MCF 10A (cell line): Measurements from ENCODE around the gene IGFLR1. TPM values are rescaled to one million over a fixed set of nuclear protein-coding genes. Genes with fewer than 3 reads are reported as not detected.

Experiments used
- BruUV-seq: library from RNA; stranded (reverse); fragments of 400-500 nt; replicated peaks from 2 replicates; lab custom pipeline; 2021; lab: Mats Ljungman, UMichigan
- CTCF ChIA-PET: fragments of 300-600 bp; sonication (Branson Sonifier 250); formaldehyde crosslinking; extraction: SDS; loops from one replicate; lab custom pipeline; 2021; ENCODE audit warnings: antibody characterized with exemption, inconsistent platforms; lab: Yijun Ruan, JAX
- POLR2A ChIA-PET: fragments of 300-600, 350-650 bp; sonication (Branson Sonifier 250); formaldehyde crosslinking; extraction: SDS; loops from one replicate; lab custom pipeline; 2020; ENCODE audit warnings: antibody characterized with exemption, inconsistent platforms; lab: Yijun Ruan, JAX
- DNase-seq: peaks from one replicate; pipeline ENCODE4 v3.0.0-alpha.2; 2018; ENCODE audit not compliant: unreplicated experiment
- H3K27ac Mint-ChIP-seq: one replicate; pipeline ENCODE4 v1.8.0; 2022; ENCODE audit warnings: mild to moderate bottlenecking, low read depth, mixed read lengths; ENCODE audit not compliant: unreplicated experiment
- H3K27me3 Mint-ChIP-seq: one replicate; pipeline ENCODE4 v1.8.0; 2022; ENCODE audit warnings: mixed read lengths; ENCODE audit not compliant: insufficient read depth, unreplicated experiment
- H3K36me3 Mint-ChIP-seq: one replicate; pipeline ENCODE4 v1.8.0; 2022; ENCODE audit warnings: mild to moderate bottlenecking, moderate library complexity, mixed read lengths; ENCODE audit not compliant: insufficient read depth, unreplicated experiment
- H3K4me1 Mint-ChIP-seq: one replicate; pipeline ENCODE4 v1.8.0; 2022; ENCODE audit warnings: mixed read lengths; ENCODE audit not compliant: insufficient read depth, unreplicated experiment
- H3K4me3 Mint-ChIP-seq: one replicate; pipeline ENCODE4 v1.8.0; 2022; ENCODE audit warnings: mild to moderate bottlenecking, moderate library complexity, mixed read lengths; ENCODE audit not compliant: unreplicated experiment
- H3K9me3 Mint-ChIP-seq: one replicate; pipeline ENCODE4 v1.8.0; 2022; ENCODE audit warnings: mixed read lengths; ENCODE audit not compliant: unreplicated experiment
- intact Hi-C: fragments of 100-400 bp; cut with micrococcal nuclease; formaldehyde crosslinking; loops from 2 replicates; pipeline ENCODE4 v1.14.1; 2022
- total RNA-seq: library from RNA; stranded (reverse); gene quantifications from 2 replicates; pipeline ENCODE4 v1.2.3, GENCODE V29; 2022
- TF ChIP-seq, protein P1 (sequence below): fragments of 200-600 bp; IDR thresholded peaks from one replicate; pipeline ENCODE4 v1.8.0; 2022; ENCODE audit warnings: antibody characterized with exemption, mild to moderate bottlenecking; ENCODE audit not compliant: unreplicated experiment

IGFLR1 gene
- total RNA-seq, 1 experiment from 2014 or later, result 4.2 TPM

DNA sequence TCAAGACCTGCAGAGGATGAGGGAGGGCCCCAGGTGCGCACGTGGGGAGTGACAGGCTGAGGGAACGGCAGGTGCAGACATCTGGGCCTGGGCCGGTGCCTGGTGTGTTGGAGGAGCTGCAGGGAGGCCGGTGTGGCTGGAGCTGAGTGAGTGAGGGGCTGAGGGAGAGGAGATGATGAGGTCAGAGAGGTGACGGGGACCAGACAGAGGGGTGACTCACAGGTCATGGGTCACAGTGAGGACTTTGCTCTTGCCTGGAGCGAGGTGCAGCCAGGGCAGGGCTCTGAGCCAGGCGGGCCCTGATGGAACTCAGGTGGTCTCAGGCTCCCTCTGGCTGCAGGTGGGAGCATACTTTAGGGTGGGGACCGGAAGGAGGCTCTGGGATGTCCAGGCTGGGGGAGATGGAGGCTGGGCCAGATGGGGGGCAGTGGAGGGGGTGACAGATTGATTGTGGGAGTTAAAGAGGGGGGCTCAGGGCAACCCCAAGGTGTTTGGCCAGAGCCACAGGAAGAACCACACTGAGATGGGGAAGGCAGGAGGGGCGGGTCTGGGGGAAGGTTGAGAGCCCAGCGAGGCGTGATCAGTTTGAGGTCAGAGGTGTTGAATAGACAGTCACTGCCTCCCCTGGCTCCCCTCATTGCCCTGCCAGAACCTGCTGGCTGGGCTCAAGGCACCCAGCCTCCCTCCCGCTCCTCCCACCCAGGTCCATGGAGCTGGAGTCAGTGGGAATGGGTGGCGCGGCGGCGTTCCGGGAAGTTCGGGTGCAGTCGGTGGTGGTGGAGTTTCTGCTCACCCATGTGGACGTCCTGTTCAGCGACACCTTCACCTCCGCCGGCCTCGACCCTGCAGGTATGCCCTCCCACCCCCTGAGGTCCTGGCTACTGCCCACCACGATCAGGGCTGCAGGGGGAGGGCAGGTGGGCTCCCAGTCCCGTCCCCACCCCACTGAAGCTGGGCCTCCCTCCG lies 41.5 kb upstream of the IGFLR1 start:
- TF ChIP-seq, protein P1, sequence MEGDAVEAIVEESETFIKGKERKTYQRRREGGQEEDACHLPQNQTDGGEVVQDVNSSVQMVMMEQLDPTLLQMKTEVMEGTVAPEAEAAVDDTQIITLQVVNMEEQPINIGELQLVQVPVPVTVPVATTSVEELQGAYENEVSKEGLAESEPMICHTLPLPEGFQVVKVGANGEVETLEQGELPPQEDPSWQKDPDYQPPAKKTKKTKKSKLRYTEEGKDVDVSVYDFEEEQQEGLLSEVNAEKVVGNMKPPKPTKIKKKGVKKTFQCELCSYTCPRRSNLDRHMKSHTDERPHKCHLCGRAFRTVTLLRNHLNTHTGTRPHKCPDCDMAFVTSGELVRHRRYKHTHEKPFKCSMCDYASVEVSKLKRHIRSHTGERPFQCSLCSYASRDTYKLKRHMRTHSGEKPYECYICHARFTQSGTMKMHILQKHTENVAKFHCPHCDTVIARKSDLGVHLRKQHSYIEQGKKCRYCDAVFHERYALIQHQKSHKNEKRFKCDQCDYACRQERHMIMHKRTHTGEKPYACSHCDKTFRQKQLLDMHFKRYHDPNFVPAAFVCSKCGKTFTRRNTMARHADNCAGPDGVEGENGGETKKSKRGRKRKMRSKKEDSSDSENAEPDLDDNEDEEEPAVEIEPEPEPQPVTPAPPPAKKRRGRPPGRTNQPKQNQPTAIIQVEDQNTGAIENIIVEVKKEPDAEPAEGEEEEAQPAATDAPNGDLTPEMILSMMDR, result no peak
- CTCF ChIA-PET, result no interaction called here
- no peak overlapping the region for H3K4me3 Mint-ChIP-seq
- POLR2A ChIA-PET, result no interaction called here
- H3K9me3 Mint-ChIP-seq, result no peaks in the 10 kb centered on the region
- no peaks in the 10 kb centered on the region for H3K27me3 Mint-ChIP-seq
- H3K36me3 Mint-ChIP-seq, result no peaks in the 10 kb centered on the region
- H3K27ac Mint-ChIP-seq, result no peak overlapping the region
- no peak for DNase-seq
- BruUV-seq, result no TSS peak
- H3K4me1 Mint-ChIP-seq, result no peaks in the 10 kb centered on the region
- intact Hi-C loops, result no loop called here

DNA sequence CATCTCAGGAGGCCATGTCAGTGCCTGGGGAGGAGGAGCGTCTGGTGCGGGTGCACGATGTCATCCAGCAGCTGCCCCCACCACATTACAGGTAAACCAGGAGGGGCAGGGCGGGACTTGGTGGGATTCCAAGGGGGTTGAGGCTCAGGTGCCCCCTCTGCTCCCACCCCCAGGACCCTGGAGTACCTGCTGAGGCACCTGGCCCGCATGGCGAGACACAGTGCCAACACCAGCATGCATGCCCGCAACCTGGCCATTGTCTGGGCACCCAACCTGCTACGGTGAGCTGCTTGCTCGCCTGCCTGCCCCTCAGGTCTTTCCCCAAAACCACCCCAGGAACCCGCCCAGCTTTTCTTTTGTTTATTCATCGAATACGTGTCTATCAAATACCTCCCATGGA lies 40.3 kb upstream of the IGFLR1 start:
- Mint-ChIP-seq H3K27me3 (no peaks in the 10 kb centered on the region), H3K4me1 (no peaks in the 10 kb centered on the region), H3K4me3 (no peak overlapping the region), H3K27ac (no peak overlapping the region), H3K36me3 (no peaks in the 10 kb centered on the region), H3K9me3 (no peaks in the 10 kb centered on the region)
- ChIA-PET POLR2A (interaction anchor here (0.6 kb wide), 1 partner anchor 89 kb away, joined by 3 read pairs; no protein-coding TSS in a partner anchor), CTCF (interaction anchor here (0.6 kb wide), 1 partner anchor 31 kb away, joined by 3 read pairs; no protein-coding TSS in a partner anchor)
- no TSS peak for BruUV-seq
- intact Hi-C loops, result no loop called here
- DNase-seq, result no peak
- TF ChIP-seq, protein P1, result no peak

DNA sequence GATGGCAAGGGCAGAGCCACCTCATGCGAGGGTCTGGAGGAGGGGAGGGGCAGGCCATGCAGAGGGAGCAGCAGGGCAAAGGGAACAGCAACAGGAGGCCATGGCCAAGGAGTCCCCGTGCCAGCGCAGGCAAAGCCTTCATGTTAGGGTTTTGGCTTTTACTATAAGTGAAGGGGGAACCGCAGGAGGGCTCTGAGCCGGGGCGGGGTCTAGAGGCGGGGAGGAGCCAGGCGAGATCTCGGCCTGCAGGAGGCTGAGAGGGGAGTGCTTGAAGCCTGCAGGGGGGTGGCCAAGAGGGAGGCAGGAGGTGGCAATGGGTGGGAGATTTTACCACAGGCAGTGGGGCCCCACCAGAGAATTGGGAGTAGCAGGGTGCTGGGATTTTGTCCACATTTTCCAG lies 39.4 kb upstream of the IGFLR1 start:
- ChIA-PET POLR2A (no interaction called here), CTCF (no interaction called here)
- Mint-ChIP-seq H3K9me3 (no peaks in the 10 kb centered on the region), H3K36me3 (no peaks in the 10 kb centered on the region), H3K27me3 (no peaks in the 10 kb centered on the region), H3K4me3 (no peak overlapping the region), H3K4me1 (peaks cover 2% of the 10 kb centered on the region), H3K27ac (no peak overlapping the region)
- TF ChIP-seq, protein P1, result no peak
- DNase-seq, result no peak
- no TSS peak for BruUV-seq
- intact Hi-C loops, result no loop called here

DNA sequence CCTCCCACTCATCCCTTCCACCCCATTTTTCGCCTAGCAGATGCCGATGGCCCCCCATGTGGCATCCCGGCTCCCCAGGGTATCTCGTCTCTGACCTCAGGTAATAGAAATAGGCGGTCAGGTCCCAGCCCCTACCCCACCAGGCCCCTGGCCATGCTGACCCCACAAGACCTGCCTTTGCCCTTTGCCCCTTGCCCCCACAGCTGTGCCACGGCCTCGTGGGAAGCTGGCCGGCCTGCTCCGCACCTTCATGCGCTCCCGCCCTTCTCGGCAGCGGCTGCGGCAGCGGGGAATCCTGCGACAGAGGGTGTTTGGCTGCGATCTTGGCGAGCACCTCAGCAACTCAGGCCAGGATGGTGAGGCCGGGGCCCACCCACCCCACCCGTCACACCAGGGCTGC lies 38.5 kb upstream of the IGFLR1 start:
- CTCF ChIA-PET, result no interaction called here
- H3K36me3 Mint-ChIP-seq, result no peaks in the 10 kb centered on the region
- H3K27ac Mint-ChIP-seq, result no peak overlapping the region
- POLR2A ChIA-PET, result no interaction called here
- intact Hi-C loops, result no loop called here
- H3K27me3 Mint-ChIP-seq, result no peaks in the 10 kb centered on the region
- no peaks in the 10 kb centered on the region for H3K9me3 Mint-ChIP-seq
- peaks cover 10% of the 10 kb centered on the region for H3K4me1 Mint-ChIP-seq
- DNase-seq, result no peak
- TF ChIP-seq, protein P1, result no peak
- no peak overlapping the region for H3K4me3 Mint-ChIP-seq
- no TSS peak for BruUV-seq
